DOHH2 (cell line): ENCODE measurements around the gene NPBWR2.
A peak's percentile ranks its signal among the peaks of the same experiment; 100 is the strongest.

ENCODE experiments used
- H3F3A ChIP-seq: fragments of 200-600 bp; sonication (generic), shearing (Covaris generic); 2 replicates; pipeline ENCODE4 v1.6.0; 2016; ENCODE audit warnings: antibody characterized with exemption, mild to moderate bottlenecking; ENCODE audit not compliant: control insufficient read depth, insufficient read depth
- H3K27ac ChIP-seq: fragments of 200-600 bp; sonication (generic); 2 replicates; pipeline ENCODE4 v1.5.1; 2014; ENCODE audit warnings: low read depth, mild to moderate bottlenecking, low read length, moderate library complexity
- H3K27me3 ChIP-seq: fragments of 200-600 bp; sonication (generic); 2 replicates; pipeline ENCODE4 v1.6.1; 2014; ENCODE audit warnings: mild to moderate bottlenecking, low read length, mixed read lengths; ENCODE audit not compliant: control insufficient read depth
- H3K36me3 ChIP-seq: fragments of 200-600 bp; sonication (generic); 2 replicates; pipeline ENCODE4 v1.6.1; 2014; ENCODE audit warnings: mild to moderate bottlenecking, low read length, moderate library complexity, mixed read lengths; ENCODE audit not compliant: control insufficient read depth
- H3K4me1 ChIP-seq: fragments of 200-600 bp; sonication (generic); 2 replicates; pipeline ENCODE4 v1.6.1; 2014; ENCODE audit warnings: mild to moderate bottlenecking, low read length, mixed read lengths; ENCODE audit not compliant: control insufficient read depth
- H3K4me2 ChIP-seq: fragments of 200-600 bp; sonication (generic); 2 replicates; pipeline ENCODE4 v1.6.0; 2014; ENCODE audit warnings: mild to moderate bottlenecking, low read length, moderate library complexity
- H3K4me3 ChIP-seq: fragments of 200-600 bp; sonication (generic); 2 replicates; pipeline ENCODE4 v1.5.1; 2014; ENCODE audit warnings: mild to moderate bottlenecking, low read length, mixed read lengths
- H3K79me2 ChIP-seq: fragments of 200-600 bp; sonication (generic); 2 replicates; pipeline ENCODE4 v1.6.1; 2014; ENCODE audit warnings: mild to moderate bottlenecking, low read length, mixed read lengths; ENCODE audit not compliant: control insufficient read depth
- H3K9me2 ChIP-seq: fragments of 200-600 bp; sonication (generic); replicated peaks from 2 replicates; pipeline ENCODE4 v1.6.1; 2014; ENCODE audit warnings: mild to moderate bottlenecking, low read length, mixed read lengths; ENCODE audit not compliant: control insufficient read depth
- H3K9me3 ChIP-seq: fragments of 200-600 bp; sonication (generic); 2 replicates; pipeline ENCODE4 v1.6.1; 2014; ENCODE audit warnings: antibody characterized with exemption, low read length, mixed read lengths; ENCODE audit not compliant: control insufficient read depth, insufficient read depth
- H4K20me1 ChIP-seq: fragments of 200-600 bp; sonication (generic); 2 replicates; pipeline ENCODE4 v1.6.0; 2014; ENCODE audit warnings: low read depth, mild to moderate bottlenecking, antibody characterized with exemption, low read length, moderate library complexity; ENCODE audit not compliant: control insufficient read depth, insufficient read depth
- EZH2phosphoT487 ChIP-seq: fragments of 200-600 bp; sonication (generic); IDR thresholded peaks from 2 replicates; pipeline ENCODE4 v1.6.1; 2017; ENCODE audit warnings: borderline replicate concordance, mild to moderate bottlenecking, antibody characterized with exemption, low read length, moderate library complexity, mixed read lengths
- TF ChIP-seq, protein P1 (sequence below): fragments of 200-600 bp; sonication (generic); IDR thresholded peaks from one replicate; pipeline ENCODE4 v1.5.1; 2014; ENCODE audit warnings: antibody characterized with exemption, mild to moderate bottlenecking, low read depth, low read length; ENCODE audit not compliant: poor library complexity, severe bottlenecking

Gene NPBWR2

DNA sequence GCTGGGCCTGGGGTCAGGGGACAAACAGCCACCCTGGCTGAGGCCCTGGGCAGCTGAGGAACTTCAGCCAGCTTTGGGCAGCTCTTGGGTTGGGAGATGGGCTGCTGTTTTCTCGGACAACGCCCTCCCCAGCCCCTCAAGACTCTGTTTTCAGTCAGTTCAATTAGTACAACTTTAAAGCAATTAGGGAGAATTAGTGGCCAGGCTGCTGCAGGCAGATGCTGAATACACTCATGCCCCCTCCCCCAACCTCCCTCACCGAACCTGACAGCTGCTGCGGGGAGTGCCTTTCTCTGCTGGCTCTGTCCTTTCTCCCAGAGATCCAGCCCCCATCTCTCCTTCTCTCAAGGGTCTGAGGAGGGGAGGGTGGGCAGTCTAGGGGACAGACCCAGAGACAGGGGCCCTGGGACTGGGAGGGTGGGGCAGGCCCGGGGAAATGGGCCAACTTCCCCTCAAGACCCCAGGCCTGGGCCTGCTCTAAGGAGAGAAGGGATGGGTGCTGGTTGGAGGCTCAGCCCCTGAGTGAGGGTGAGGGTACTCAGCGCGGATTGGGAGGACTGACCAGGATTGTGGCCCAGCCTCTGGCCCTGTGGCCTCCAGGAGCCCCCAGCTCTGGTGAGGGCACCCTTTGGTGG, 39.1 kb upstream of the NPBWR2 start:
- no peak overlapping the region for H3K4me2 ChIP-seq
- no peaks in the 10 kb centered on the region for H4K20me1 ChIP-seq
- H3K9me3 ChIP-seq = peaks cover 49% of the 10 kb centered on the region
- no peak overlapping the region for H3K27ac ChIP-seq
- no peak overlapping the region for H3K4me3 ChIP-seq
- H3K27me3 ChIP-seq = peaks cover 4% of the 10 kb centered on the region; the same call in 1 of the 2 replicates
- no peaks in the 10 kb centered on the region for H3K9me2 ChIP-seq
- no peaks in the 10 kb centered on the region for H3K36me3 ChIP-seq
- TF ChIP-seq, protein P1, sequence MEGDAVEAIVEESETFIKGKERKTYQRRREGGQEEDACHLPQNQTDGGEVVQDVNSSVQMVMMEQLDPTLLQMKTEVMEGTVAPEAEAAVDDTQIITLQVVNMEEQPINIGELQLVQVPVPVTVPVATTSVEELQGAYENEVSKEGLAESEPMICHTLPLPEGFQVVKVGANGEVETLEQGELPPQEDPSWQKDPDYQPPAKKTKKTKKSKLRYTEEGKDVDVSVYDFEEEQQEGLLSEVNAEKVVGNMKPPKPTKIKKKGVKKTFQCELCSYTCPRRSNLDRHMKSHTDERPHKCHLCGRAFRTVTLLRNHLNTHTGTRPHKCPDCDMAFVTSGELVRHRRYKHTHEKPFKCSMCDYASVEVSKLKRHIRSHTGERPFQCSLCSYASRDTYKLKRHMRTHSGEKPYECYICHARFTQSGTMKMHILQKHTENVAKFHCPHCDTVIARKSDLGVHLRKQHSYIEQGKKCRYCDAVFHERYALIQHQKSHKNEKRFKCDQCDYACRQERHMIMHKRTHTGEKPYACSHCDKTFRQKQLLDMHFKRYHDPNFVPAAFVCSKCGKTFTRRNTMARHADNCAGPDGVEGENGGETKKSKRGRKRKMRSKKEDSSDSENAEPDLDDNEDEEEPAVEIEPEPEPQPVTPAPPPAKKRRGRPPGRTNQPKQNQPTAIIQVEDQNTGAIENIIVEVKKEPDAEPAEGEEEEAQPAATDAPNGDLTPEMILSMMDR = no peak
- TF ChIP-seq EZH2phosphoT487 = no peak
- H3K4me1 ChIP-seq = peaks cover 10% of the 10 kb centered on the region
- H3F3A ChIP-seq = peaks cover 7% of the 10 kb centered on the region
- H3K79me2 ChIP-seq = no peaks in the 10 kb centered on the region

DNA sequence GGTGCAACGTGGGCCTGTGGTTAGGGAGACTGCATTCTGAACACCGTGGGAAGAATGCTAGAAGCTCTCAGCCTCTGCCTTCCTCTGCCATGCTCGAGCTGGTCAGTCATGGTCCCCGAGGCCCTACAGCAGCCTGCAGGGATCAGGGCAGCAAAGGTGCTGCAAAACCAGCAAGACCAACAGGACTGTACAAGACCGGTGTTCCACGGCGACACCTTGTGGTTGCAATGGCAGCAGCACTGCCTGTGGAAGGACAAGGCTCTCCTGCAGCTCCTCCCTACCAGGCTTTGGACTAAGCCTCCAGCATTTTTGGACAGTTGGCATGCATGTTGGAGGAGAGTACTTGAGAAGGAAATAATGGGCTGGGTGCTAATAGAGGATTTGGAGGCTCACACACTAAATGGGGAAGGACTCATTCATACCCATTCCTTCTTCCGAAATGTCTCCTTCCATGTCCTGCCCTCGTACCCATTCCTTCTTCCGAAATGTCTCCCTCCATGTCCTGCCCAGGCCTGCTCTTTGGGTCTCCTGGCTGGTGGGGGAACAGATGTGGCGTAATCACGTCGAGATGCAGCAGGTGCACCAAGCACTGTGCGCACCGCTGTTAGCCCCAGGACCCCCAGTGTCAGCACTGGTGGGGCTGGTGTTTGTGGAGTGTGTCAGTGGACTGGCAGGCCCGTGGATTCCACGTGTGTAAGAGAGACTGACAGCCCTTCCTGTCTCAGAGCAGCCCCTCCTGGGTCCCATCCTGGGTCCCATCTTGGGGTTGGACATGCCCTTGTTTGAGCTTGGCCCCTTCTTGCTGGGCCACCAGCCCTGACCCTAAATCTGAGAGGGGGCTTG, 38.3 kb upstream of the NPBWR2 start:
- Histone ChIP-seq H3K27me3 (peaks cover 4% of the 10 kb centered on the region; the same call in 1 of the 2 replicates), H4K20me1 (no peaks in the 10 kb centered on the region), H3K9me3 (peaks cover 49% of the 10 kb centered on the region), H3K4me3 (no peak overlapping the region), H3K4me2 (no peak overlapping the region), H3K4me1 (peaks cover 10% of the 10 kb centered on the region), H3F3A (peaks cover 7% of the 10 kb centered on the region), H3K36me3 (no peaks in the 10 kb centered on the region), H3K79me2 (no peaks in the 10 kb centered on the region), H3K9me2 (no peaks in the 10 kb centered on the region), H3K27ac (no peak overlapping the region)
- TF ChIP-seq, protein P1 = peak; percentile 35
- TF ChIP-seq EZH2phosphoT487 = no peak

DNA sequence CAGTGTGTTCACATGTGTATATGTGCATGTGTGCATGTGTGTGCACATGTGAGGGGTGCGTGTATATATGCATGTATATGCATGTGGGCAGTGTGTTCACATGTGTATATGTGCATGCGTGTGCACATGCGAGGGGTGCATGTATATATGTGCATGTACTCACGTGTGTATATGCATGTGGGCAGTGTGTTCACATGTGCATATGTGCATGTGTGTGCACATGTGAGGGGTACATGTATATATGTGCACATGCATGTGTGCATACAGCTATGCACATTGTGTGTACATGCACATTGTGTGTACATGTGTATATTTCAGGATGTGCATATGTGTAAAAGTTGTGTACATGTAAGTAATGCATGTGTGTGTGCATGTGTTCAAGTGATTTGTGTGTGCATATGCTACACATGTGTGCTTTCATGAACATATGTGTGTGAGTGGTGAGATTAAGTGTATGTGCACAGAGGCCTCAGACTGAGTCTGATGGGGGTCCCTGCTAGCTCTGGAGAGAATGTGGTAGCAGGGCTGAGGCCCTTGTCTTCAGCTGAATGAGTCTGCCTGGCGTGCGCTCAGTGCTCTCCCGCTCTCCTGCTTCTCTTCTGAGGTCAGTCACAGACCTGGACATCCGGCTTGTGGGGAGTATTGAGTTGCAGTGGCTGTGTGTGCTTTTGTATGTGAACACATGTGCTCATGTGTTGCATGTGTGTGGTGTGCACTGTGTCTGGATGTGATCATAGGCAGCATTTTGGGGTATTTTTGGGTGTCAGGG, 37.0 kb upstream of the NPBWR2 start:
- Histone ChIP-seq H3K79me2 (no peaks in the 10 kb centered on the region), H3K9me2 (no peaks in the 10 kb centered on the region), H3K9me3 (peaks cover 40% of the 10 kb centered on the region), H3K4me2 (no peak overlapping the region), H3K27ac (no peak overlapping the region), H3K27me3 (peaks cover 9% of the 10 kb centered on the region), H3K4me1 (peaks cover 10% of the 10 kb centered on the region), H3K4me3 (no peak overlapping the region), H3K36me3 (no peaks in the 10 kb centered on the region), H3F3A (no peaks in the 10 kb centered on the region), H4K20me1 (no peaks in the 10 kb centered on the region)
- no peak for TF ChIP-seq EZH2phosphoT487
- TF ChIP-seq, protein P1 = no peak
